H1 (cell line): ENCODE measurements around the gene GALNT17. TPM values are rescaled to one million over a fixed set of nuclear protein-coding genes. Genes with fewer than 3 reads are reported as not detected.

ENCODE experiments used
- CTCF ChIA-PET: fragments of 300-600 bp; sonication (Branson Sonifier 250); formaldehyde crosslinking; loops from one replicate; lab custom pipeline; 2021; ENCODE audit not compliant: partially characterized antibody; lab: Charles Lee
- POLR2A ChIA-PET: fragments of 300-600 bp; sonication (Branson Sonifier 250); formaldehyde crosslinking; loops from one replicate; lab custom pipeline; 2021; ENCODE audit warnings: inconsistent platforms; ENCODE audit not compliant: partially characterized antibody; lab: Charles Lee
- DNase-seq, 2 experiments: peaks; one replicate each; pipeline versions ENCODE4 v3.0.0 to v3.0.0-alpha.2; 2010 to 2022; ENCODE audit warnings: low spot score in 2 of 2, low read depth in 1 of 2, mixed read lengths in 1 of 2
- FAIRE-seq: peaks from 2 replicates; lab custom pipeline; 2011; peaks lifted over from hg19 to GRCh38; lab: Jason Lieb, UNC
- H2AFZ ChIP-seq: 2 replicates; pipeline ENCODE4 v1.8.1; 2012; ENCODE audit warnings: low read length, inconsistent platforms
- H2AK5ac ChIP-seq: 2 replicates; pipeline ENCODE4 v1.6.1; 2013; ENCODE audit warnings: low read depth, low read length
- H2BK120ac ChIP-seq: replicated peaks from 2 replicates; pipeline ENCODE3; 2013; ENCODE audit warnings: low read depth, low read length, inconsistent platforms
- H2BK12ac ChIP-seq: 2 replicates; pipeline ENCODE4 v1.6.1; 2013; ENCODE audit warnings: low read depth, low read length
- H2BK15ac ChIP-seq: 2 replicates; pipeline ENCODE4 v1.6.1; 2013; ENCODE audit warnings: low read length
- H2BK20ac ChIP-seq: 2 replicates; pipeline ENCODE4 v1.6.1; 2013; ENCODE audit warnings: low read length
- H2BK5ac ChIP-seq: 2 replicates; pipeline ENCODE4 v1.6.1; 2013; ENCODE audit warnings: low read depth, low read length
- H3K14ac ChIP-seq: 2 replicates; pipeline ENCODE4 v1.6.1; 2013; ENCODE audit warnings: inconsistent platforms; ENCODE audit not compliant: insufficient read length
- H3K18ac ChIP-seq: 2 replicates; pipeline ENCODE4 v1.6.1; 2013; ENCODE audit warnings: low read length; ENCODE audit errors: extremely low read depth
- H3K23ac ChIP-seq: 2 replicates; pipeline ENCODE4 v1.6.1; 2013; ENCODE audit warnings: inconsistent platforms; ENCODE audit not compliant: insufficient read length
- H3K23me2 ChIP-seq: 2 replicates; pipeline ENCODE4 v1.6.1; 2013; ENCODE audit warnings: low read depth, low read length
- H3K27ac ChIP-seq: 2 replicates; pipeline ENCODE4 v1.6.1; 2011; ENCODE audit warnings: low read depth, low read length, inconsistent platforms
- H3K27me3 ChIP-seq, 4 experiments: replicated peaks in 1 of 4; 1 replicate in 1 of 4; 2 replicates in 3 of 4; pipeline versions ENCODE4 v1.6.1 to v1.8.1; 2011 to 2013; ENCODE audit warnings: low read length in 3 of 4, mild to moderate bottlenecking in 3 of 4, inconsistent platforms in 2 of 4, mixed read lengths in 2 of 4, moderate library complexity in 1 of 4; ENCODE audit not compliant: control insufficient read depth in 3 of 4, insufficient read depth in 3 of 4; ENCODE audit errors: extremely low read depth in 1 of 4
- H3K36me3 ChIP-seq, 4 experiments: 2 replicates each; pipeline versions ENCODE4 v1.6.1 to v1.8.1; 2011 to 2013; ENCODE audit warnings: mild to moderate bottlenecking in 4 of 4, low read length in 3 of 4, moderate library complexity in 2 of 4, control low read depth in 1 of 4, inconsistent platforms in 1 of 4; ENCODE audit not compliant: insufficient read depth in 4 of 4, control insufficient read depth in 2 of 4
- H3K4ac ChIP-seq: replicated peaks from 2 replicates; pipeline ENCODE3; 2013; ENCODE audit warnings: low read length, low read depth, mixed read lengths, inconsistent platforms; ENCODE audit not compliant: insufficient read length
- H3K4me1 ChIP-seq, 4 experiments: replicated peaks in 1 of 4; 1 replicate in 1 of 4; 2 replicates in 3 of 4; pipeline versions ENCODE4 v1.6.1 to v1.8.1; 2011 to 2013; ENCODE audit warnings: low read length in 3 of 4, inconsistent platforms in 2 of 4, mixed read lengths in 1 of 4; ENCODE audit not compliant: insufficient read depth in 4 of 4, control insufficient read depth in 3 of 4
- H3K4me2 ChIP-seq, 2 experiments: 2 replicates each; pipeline versions ENCODE4 v1.6.1 to v1.8.1; 2011 to 2013; ENCODE audit warnings: low read depth in 2 of 2, low read length in 2 of 2, control low read depth in 1 of 2, inconsistent platforms in 1 of 2, mild to moderate bottlenecking in 1 of 2; ENCODE audit not compliant: insufficient read depth in 1 of 2
- H3K4me3 ChIP-seq, 4 experiments: fragments of 200-600, 300-600 bp in 1 of 4; sonication (generic), shearing (Covaris generic), sonication (Bioruptor Twin) in 1 of 4; 2 replicates each; pipeline versions ENCODE4 v1.5.1 to v1.8.1; 2011 to 2016; ENCODE audit warnings: low read length in 4 of 4, low read depth in 3 of 4, control low read depth in 2 of 4, inconsistent platforms in 2 of 4, mild to moderate bottlenecking in 2 of 4, mixed read lengths in 1 of 4, moderate library complexity in 1 of 4; ENCODE audit not compliant: insufficient read depth in 2 of 4; ENCODE audit errors: extremely low read depth in 1 of 4
- H3K56ac ChIP-seq: replicated peaks from 2 replicates; pipeline ENCODE3; 2013; ENCODE audit warnings: low read depth, mild to moderate bottlenecking, mixed read lengths, low read length, inconsistent platforms; ENCODE audit not compliant: insufficient read length
- H3K79me1 ChIP-seq: 2 replicates; pipeline ENCODE4 v1.6.1; 2013; ENCODE audit warnings: low read depth, low read length, control low read depth
- H3K79me2 ChIP-seq, 2 experiments: 2 replicates each; pipeline versions ENCODE4 v1.6.1 to v1.8.1; 2012 to 2013; ENCODE audit warnings: low read length in 2 of 2, mild to moderate bottlenecking in 2 of 2, inconsistent platforms in 1 of 2; ENCODE audit not compliant: insufficient read depth in 2 of 2, control insufficient read depth in 1 of 2
- H3K9ac ChIP-seq, 4 experiments: replicated peaks in 1 of 4; 1 replicate in 1 of 4; 2 replicates in 3 of 4; pipeline versions ENCODE4 v1.6.1 to v1.8.1; 2011 to 2013; ENCODE audit warnings: low read depth in 3 of 4, low read length in 3 of 4, control low read depth in 2 of 4, mild to moderate bottlenecking in 2 of 4, moderate library complexity in 2 of 4, inconsistent platforms in 1 of 4; ENCODE audit errors: extremely low read depth in 1 of 4
- H3K9me3 ChIP-seq, 2 experiments: 2 replicates each; pipeline versions ENCODE4 v1.6.1 to v1.8.1; 2012 to 2013; ENCODE audit warnings: mild to moderate bottlenecking in 2 of 2, moderate library complexity in 2 of 2, control low read depth in 1 of 2, inconsistent platforms in 1 of 2, low read depth in 1 of 2, low read length in 1 of 2, mixed read lengths in 1 of 2; ENCODE audit not compliant: insufficient read depth in 2 of 2
- H4K20me1 ChIP-seq, 2 experiments: replicated peaks in 1 of 2; 2 replicates each; pipeline versions ENCODE3 to v1.8.1; 2011 to 2013; ENCODE audit warnings: inconsistent platforms in 2 of 2, low read length in 2 of 2, mild to moderate bottlenecking in 1 of 2; ENCODE audit not compliant: insufficient read depth in 2 of 2, control insufficient read depth in 1 of 2
- H4K5ac ChIP-seq: 2 replicates; pipeline ENCODE4 v1.6.1; 2013; ENCODE audit warnings: low read length, low read depth, mixed read lengths, inconsistent platforms; ENCODE audit not compliant: insufficient read length
- H4K8ac ChIP-seq: 2 replicates; pipeline ENCODE4 v1.8.0; 2013; ENCODE audit warnings: mild to moderate bottlenecking, moderate library complexity, low read length, inconsistent platforms; ENCODE audit not compliant: insufficient read depth; ENCODE audit errors: extremely low read depth
- H4K91ac ChIP-seq: replicated peaks from 2 replicates; pipeline ENCODE3; 2013; ENCODE audit warnings: low read length, mixed read lengths, inconsistent platforms; ENCODE audit not compliant: insufficient read length
- ATF3 ChIP-seq: IDR thresholded peaks from 2 replicates; pipeline ENCODE4 v1.6.1; 2011; ENCODE audit warnings: low read depth, mild to moderate bottlenecking, low read length; ENCODE audit not compliant: insufficient read depth
- JUND ChIP-seq: IDR thresholded peaks from 2 replicates; pipeline ENCODE4 v1.6.1; 2011; ENCODE audit warnings: mild to moderate bottlenecking, improper control_type of control experiment, low read length
- KDM4A ChIP-seq: IDR thresholded peaks from one replicate; pipeline ENCODE4 v1.7.1; 2012; ENCODE audit warnings: low read depth, mild to moderate bottlenecking, moderate library complexity, low read length, inconsistent platforms; ENCODE audit not compliant: severe bottlenecking
- NRF1 ChIP-seq: IDR thresholded peaks from 2 replicates; pipeline ENCODE4 v1.6.1; 2011; ENCODE audit warnings: mild to moderate bottlenecking, low read depth, low read length, improper control_type of control experiment
- SIN3A ChIP-seq, 2 experiments: IDR thresholded peaks in 1 of 2; conservative IDR thresholded peaks in 1 of 2; 2 replicates each; pipeline ENCODE4 v1.6.1; 2011 to 2012; ENCODE audit warnings: low read length in 2 of 2, improper control_type of control experiment in 1 of 2, low read depth in 1 of 2, mild to moderate bottlenecking in 1 of 2
- SIX5 ChIP-seq: IDR thresholded peaks from 2 replicates; pipeline ENCODE4 v1.6.1; 2011; ENCODE audit warnings: mild to moderate bottlenecking, low read depth, low read length
- SP1 ChIP-seq: IDR thresholded peaks from 2 replicates; pipeline ENCODE4 v1.6.1; 2011; ENCODE audit warnings: low read depth, low read length
- TCF12 ChIP-seq: IDR thresholded peaks from 2 replicates; pipeline ENCODE4 v1.6.1; 2011; ENCODE audit warnings: low read depth, mild to moderate bottlenecking, low read length
- USF2 ChIP-seq: IDR thresholded peaks from 2 replicates; pipeline ENCODE4 v1.6.1; 2011; ENCODE audit warnings: low read length, improper control_type of control experiment
- ZNF274 ChIP-seq: IDR thresholded peaks from 2 replicates; pipeline ENCODE4 v1.7.0; 2012; ENCODE audit warnings: low read length, borderline replicate concordance; ENCODE audit errors: extremely low read depth
- WGBS, 2 experiments: shearing (Covaris generic) in 1 of 2; methylation state at CpG; one replicate each; pipeline versions ENCODE4 v1.1.6 to v1.1.7; 2013 to 2015; ENCODE audit warnings: low lambda C conversion rate in 2 of 2, mixed read lengths in 2 of 2, inconsistent platforms in 1 of 2, low coverage in 1 of 2, missing lambda C conversion rate in 1 of 2; ENCODE audit not compliant: insufficient replicate concordance in 2 of 2, insufficient coverage in 1 of 2, insufficient read length in 1 of 2; ENCODE audit errors: extremely low coverage in 1 of 2, missing lambda C conversion rate in 1 of 2; 5-methylcytosine and 5-hydroxymethylcytosine counted together
- polyA plus RNA-seq, 7 experiments: library from polyadenylated mRNA; depleted of rRNA in 3 of 7; stranded (reverse) in 5 of 7; unstranded in 2 of 7; fragments of >200 nt in 5 of 7; fragments of 200-250 nt in 2 of 7; gene quantifications; 1 replicate in 5 of 7; 2 replicates in 1 of 7; 4 replicates in 1 of 7; pipeline versions ENCODE4 v1.2.1 to v1.2.3, GENCODE V29; 2011 to 2013; ENCODE audit warnings: missing spikeins in 2 of 7, mixed read lengths in 2 of 7
- total RNA-seq: library from RNA; stranded (reverse); fragmentation: NEBNext Ultra II Directional; extraction: Animal tissue kit (Norgen Biotek cat#: 25700); gene quantifications from 2 replicates; pipeline ENCODE4 v1.2.1, GENCODE V29; 2021

The GALNT17 gene
- total and polyA plus RNA-seq, 2 of the 8 experiments (the other 6 are each of a cell fraction or from before 2014, with no cell fraction given): 37.7 to 47.0 TPM

GRCh38 chr7:71661671-71662224 is 529.8 kb downstream of the GALNT17 start:
- Histone ChIP-seq H2AFZ (no peak overlapping the region), H3K27ac (no peak overlapping the region), H3K4me1 (no peaks in the 10 kb centered on the region), H2BK5ac (no peak overlapping the region), H3K18ac (no peak overlapping the region; the same call in none of the 2 replicates), H3K4ac (no peak overlapping the region), H2BK15ac (no peak overlapping the region; the same call in 1 of the 2 replicates), H3K79me2 (no peaks in the 10 kb centered on the region), H3K9me3 (no peaks in the 10 kb centered on the region), H3K79me1 (no peaks in the 10 kb centered on the region; the same call in 1 of the 2 replicates), H4K91ac (no peak overlapping the region), H3K4me3 (no peak overlapping the region), H4K8ac (no peak overlapping the region), H3K27me3 (no peaks in the 10 kb centered on the region), H3K9ac (no peak overlapping the region; a peak in 1 of 7 replicates), H2AK5ac (no peak overlapping the region), H3K14ac (no peak overlapping the region), H4K20me1 (no peaks in the 10 kb centered on the region), H3K23ac (no peak overlapping the region), H2BK20ac (no peak overlapping the region), H3K36me3 (no peaks in the 10 kb centered on the region; a peak in 1 of 8 replicates), H4K5ac (no peak overlapping the region), H2BK120ac (no peak overlapping the region), H3K4me2 (no peak overlapping the region), H3K23me2 (no peaks in the 10 kb centered on the region), H2BK12ac (peak overlapping the region; percentile 23; the same call in 1 of the 2 replicates), H3K56ac (no peak overlapping the region)
- WGBS, 2 experiments: 75% methylated on average over 1 of the region's 1 CpG; no CpG with 5 or more reads in 1 of the 2 experiments
- no peak for TF ChIP-seq KDM4A
- TF ChIP-seq JUND: no peak
- no peak for TF ChIP-seq NRF1
- TF ChIP-seq ATF3: no peak
- TF ChIP-seq USF2: no peak
- TF ChIP-seq SIX5: no peak
- no peak for TF ChIP-seq SIN3A (conservative IDR thresholded peaks at IDR 0.05 in 1 of 2, IDR thresholded peaks at IDR 0.05 in 1 of 2; ENCODE audit: low read depth in 1 of 2, low read length in 2 of 2)
- no peak for TF ChIP-seq SP1
- TF ChIP-seq ZNF274: no peak
- no peak for TF ChIP-seq TCF12
- DNase-seq (no peak), FAIRE-seq (no peak)
- CTCF ChIA-PET: interaction anchor here (0.6 to 3.5 kb wide), 2 partner anchors 10 to 395 kb away, joined by 3 to 14 read pairs; no protein-coding TSS in a partner anchor
- POLR2A ChIA-PET: no interaction called here
